Body of pancreas (tissue), 4 donors: Measurements from ENCODE around the gene GNAZ. TPM values are rescaled to one million over a fixed set of nuclear protein-coding genes. Genes with fewer than 3 reads are reported as not detected.

Experiments
- ATAC-seq: fragments of 150-250 bp; one replicate; pipeline ENCODE4 v1.9.1; 2016
- DNase-seq, 4 donors: peaks; one replicate each; pipeline ENCODE4 v3.0.0-alpha.2; 2019
- H3K27ac ChIP-seq, 4 donors: fragments of 200-600 bp; sonication (generic); 1 replicate in 3 of 4; 2 replicates in 1 of 4; pipeline versions ENCODE4 v1.5.1 to v1.6.1; 2016 to 2019; ENCODE audit warnings: mild to moderate bottlenecking in 1 of 4, mixed read lengths in 1 of 4, moderate library complexity in 1 of 4
- H3K27me3 ChIP-seq, 2 donors: fragments of 200-600 bp; sonication (generic); one replicate each; pipeline ENCODE4 v1.6.0; 2016; ENCODE audit warnings: mild to moderate bottlenecking in 1 of 2
- H3K36me3 ChIP-seq, 2 donors: fragments of 200-600 bp; sonication (generic); replicated peaks in 1 of 2; 2 replicates each; pipeline ENCODE4 v1.5.1; 2016; ENCODE audit warnings: low read depth in 2 of 2; ENCODE audit not compliant: insufficient read depth in 1 of 2
- H3K4me1 ChIP-seq: fragments of 200-600 bp; sonication (generic); one replicate; pipeline ENCODE4 v1.6.0; 2016
- H3K4me3 ChIP-seq, 2 donors: fragments of 200-600 bp; sonication (generic); 1 replicate in 1 of 2; 2 replicates in 1 of 2; pipeline ENCODE4 v1.5.1; 2016 to 2019
- H3K9me3 ChIP-seq, 3 donors: fragments of 200-600 bp; sonication (generic); 1 replicate in 2 of 3; 2 replicates in 1 of 3; pipeline ENCODE4 v1.5.1; 2016
- POLR2A ChIP-seq, 3 donors: fragments of 450-650 bp; IDR thresholded peaks; one replicate each; pipeline ENCODE4 v1.6.1; 2016; ENCODE audit warnings: antibody characterized with exemption in 3 of 3, mild to moderate bottlenecking in 2 of 3
- WGBS, 2 donors: methylation state at CpG; one replicate each; pipeline ENCODE4 v1.1.5; 2017; 5-methylcytosine and 5-hydroxymethylcytosine counted together
- intact Hi-C: fragments of 100-400 bp; cut with DNase I; formaldehyde crosslinking; loops from one replicate; pipeline ENCODE4 v1.15.1; 2023
- total RNA-seq, 2 donors: library from RNA; depleted of rRNA; stranded (reverse); fragments of >200 nt; gene quantifications; one replicate each; pipeline ENCODE4 v1.1.0, GENCODE V29; 2016
- TF ChIP-seq, protein P1 (sequence below), 7 experiments: fragments of 450-650 bp in 4 of 7; fragments of 200-600 bp in 3 of 7; sonication (generic) in 3 of 7; IDR thresholded peaks; one replicate each; pipeline ENCODE4 v1.5.1; 2016 to 2019; ENCODE audit warnings: antibody characterized with exemption in 7 of 7

The GNAZ gene
- total RNA-seq, 2 donors from 2014 or later, result 0.33 to 2.3 TPM

DNA sequence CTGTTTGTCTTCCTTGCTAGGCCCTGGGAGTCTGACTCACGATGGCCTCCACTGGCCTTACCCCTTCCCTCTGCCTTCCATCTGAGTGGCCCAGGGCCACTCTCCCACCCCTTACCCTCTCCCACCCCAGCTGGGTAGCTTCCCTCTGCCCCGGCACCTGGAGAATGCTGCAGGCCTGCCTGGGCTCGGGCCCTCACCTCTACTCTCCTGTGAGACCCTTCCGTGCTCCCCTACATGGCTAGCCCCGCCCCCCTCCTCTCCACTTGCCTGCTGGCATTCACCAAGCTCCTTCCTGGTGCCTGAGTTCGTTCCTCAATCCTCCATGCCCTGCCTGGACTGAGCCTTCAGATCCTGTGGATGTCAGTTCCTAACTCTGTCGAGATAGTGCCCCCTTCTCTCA, 83.7 kb downstream of the GNAZ start:
- DNase-seq (no peak), ATAC-seq (no peak)
- intact Hi-C loops, result no loop called here
- Histone ChIP-seq H3K27me3 (no peaks in the 10 kb centered on the region), H3K27ac (no peak overlapping the region), H3K9me3 (no peaks in the 10 kb centered on the region), H3K4me3 (no peak overlapping the region), H3K4me1 (no peaks in the 10 kb centered on the region), H3K36me3 (no peaks in the 10 kb centered on the region)
- 78 to 81% methylated on average over 6 to 7 of the region's 7 CpGs for WGBS, 2 donors
- TF ChIP-seq POLR2A (IDR thresholded peaks at IDR 0.05), result no peak
- TF ChIP-seq, protein P1, sequence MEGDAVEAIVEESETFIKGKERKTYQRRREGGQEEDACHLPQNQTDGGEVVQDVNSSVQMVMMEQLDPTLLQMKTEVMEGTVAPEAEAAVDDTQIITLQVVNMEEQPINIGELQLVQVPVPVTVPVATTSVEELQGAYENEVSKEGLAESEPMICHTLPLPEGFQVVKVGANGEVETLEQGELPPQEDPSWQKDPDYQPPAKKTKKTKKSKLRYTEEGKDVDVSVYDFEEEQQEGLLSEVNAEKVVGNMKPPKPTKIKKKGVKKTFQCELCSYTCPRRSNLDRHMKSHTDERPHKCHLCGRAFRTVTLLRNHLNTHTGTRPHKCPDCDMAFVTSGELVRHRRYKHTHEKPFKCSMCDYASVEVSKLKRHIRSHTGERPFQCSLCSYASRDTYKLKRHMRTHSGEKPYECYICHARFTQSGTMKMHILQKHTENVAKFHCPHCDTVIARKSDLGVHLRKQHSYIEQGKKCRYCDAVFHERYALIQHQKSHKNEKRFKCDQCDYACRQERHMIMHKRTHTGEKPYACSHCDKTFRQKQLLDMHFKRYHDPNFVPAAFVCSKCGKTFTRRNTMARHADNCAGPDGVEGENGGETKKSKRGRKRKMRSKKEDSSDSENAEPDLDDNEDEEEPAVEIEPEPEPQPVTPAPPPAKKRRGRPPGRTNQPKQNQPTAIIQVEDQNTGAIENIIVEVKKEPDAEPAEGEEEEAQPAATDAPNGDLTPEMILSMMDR (IDR thresholded peaks at IDR 0.05), result no peak

DNA sequence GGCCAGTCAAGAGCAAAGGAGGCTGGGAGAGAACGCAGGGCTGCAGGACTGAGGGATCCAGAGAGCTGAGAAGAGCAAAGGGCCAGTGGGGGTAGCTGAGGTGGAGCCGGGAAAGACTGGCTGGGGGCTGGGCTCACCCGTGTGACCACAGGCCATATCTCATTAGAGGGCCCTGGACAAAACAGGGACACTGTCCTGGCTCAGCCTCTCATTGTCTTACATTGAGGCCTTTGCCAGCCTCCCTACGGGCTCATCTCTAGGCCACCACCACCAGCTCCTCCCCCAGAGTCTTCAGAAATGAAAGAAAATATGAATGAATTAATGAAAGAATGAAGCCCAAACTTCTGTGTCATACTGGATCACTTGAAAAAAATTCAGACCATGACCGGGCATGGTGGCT, 84.1 kb downstream of the GNAZ start:
- Histone ChIP-seq H3K4me1 (no peaks in the 10 kb centered on the region), H3K27ac (no peak overlapping the region), H3K27me3 (no peaks in the 10 kb centered on the region), H3K9me3 (no peaks in the 10 kb centered on the region), H3K36me3 (no peaks in the 10 kb centered on the region), H3K4me3 (no peak overlapping the region)
- intact Hi-C loops, result no loop called here
- no peak for TF ChIP-seq POLR2A (IDR thresholded peaks at IDR 0.05)
- TF ChIP-seq, protein P1 (IDR thresholded peaks at IDR 0.05), result no peak
- DNase-seq (no peak), ATAC-seq (no peak)
- 83 to 88% methylated on average over 5 of the region's 5 CpGs for WGBS, 2 donors

DNA sequence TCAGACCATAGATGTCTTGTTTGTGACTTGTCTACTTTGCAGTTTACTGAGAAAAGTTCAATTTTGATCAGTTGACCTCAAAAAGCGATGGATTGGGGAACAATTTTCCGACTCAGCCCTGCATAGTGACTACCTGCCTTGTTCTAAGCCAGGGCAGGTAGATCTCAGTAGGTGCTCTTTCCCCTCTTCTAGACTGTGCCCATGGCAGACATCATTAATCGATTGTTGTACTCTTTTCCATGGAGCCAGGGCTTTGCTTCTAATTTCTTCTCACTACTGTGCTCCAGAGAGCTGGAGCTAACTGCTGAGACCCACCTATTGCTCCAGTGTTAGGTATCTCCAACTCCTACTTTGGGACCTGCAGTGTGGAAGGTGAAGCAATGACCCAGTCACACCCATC, 84.8 kb downstream of the GNAZ start:
- DNase-seq (no peak), ATAC-seq (no peak)
- Histone ChIP-seq H3K9me3 (no peaks in the 10 kb centered on the region), H3K36me3 (no peaks in the 10 kb centered on the region), H3K4me3 (no peak overlapping the region), H3K4me1 (no peaks in the 10 kb centered on the region), H3K27ac (no peak overlapping the region), H3K27me3 (no peaks in the 10 kb centered on the region)
- 90 to 98% methylated on average over 3 of the region's 3 CpGs for WGBS, 2 donors
- intact Hi-C loops, result no loop called here
- no peak for TF ChIP-seq POLR2A (IDR thresholded peaks at IDR 0.05)
- TF ChIP-seq, protein P1 (IDR thresholded peaks at IDR 0.05), result no peak

DNA sequence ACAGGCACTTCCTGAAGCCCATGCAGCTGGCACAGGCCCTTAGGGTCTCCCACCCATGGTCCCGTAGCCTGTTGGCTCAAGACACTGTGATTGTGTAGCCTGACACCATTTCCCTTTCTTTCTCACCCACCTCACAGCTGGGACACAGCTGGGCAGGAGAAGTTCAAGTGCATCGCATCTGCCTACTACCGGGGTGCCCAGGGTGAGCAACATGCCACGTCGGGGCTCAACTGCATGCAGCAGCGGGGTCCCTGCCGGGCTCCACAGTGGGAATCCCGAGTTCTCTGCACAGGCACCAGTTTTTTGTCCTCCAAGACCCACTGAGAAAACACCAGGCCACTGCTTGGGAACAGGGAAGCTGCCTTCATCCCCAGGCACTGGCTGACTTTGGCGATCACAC, 85.5 kb downstream of the GNAZ start:
- Histone ChIP-seq H3K9me3 (no peaks in the 10 kb centered on the region), H3K27me3 (no peaks in the 10 kb centered on the region), H3K4me1 (no peaks in the 10 kb centered on the region), H3K4me3 (no peak overlapping the region), H3K27ac (no peak overlapping the region), H3K36me3 (no peaks in the 10 kb centered on the region)
- 83 to 90% methylated on average over 2 to 9 of the region's 9 CpGs for WGBS, 2 donors
- DNase-seq, result no peak
- TF ChIP-seq, protein P1 (IDR thresholded peaks at IDR 0.05), result no peak
- no peak for TF ChIP-seq POLR2A (IDR thresholded peaks at IDR 0.05)
- no peak for ATAC-seq
- intact Hi-C loops, result no loop called here

DNA sequence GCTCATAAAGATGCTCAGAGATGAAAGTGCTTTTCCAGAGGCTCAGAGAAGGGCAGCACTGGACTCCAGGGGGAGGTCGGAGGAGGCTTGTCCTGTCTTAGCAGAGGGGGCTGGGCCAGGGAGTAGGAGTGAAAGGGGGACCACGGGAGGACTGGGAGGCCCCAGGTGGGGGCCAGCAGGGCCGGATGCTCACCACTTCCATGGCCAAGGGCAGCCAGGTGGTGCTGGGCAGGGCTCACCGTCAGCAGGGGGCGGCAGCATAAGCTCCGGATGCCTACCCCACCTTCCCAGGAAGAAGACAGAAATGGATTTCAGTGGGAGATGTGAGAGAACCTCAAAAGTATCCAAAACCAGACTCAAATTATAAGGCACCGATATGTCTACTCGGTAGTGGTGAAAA, 86.0 kb downstream of the GNAZ start:
- intact Hi-C loops, result no loop called here
- Histone ChIP-seq H3K4me3 (no peak overlapping the region), H3K9me3 (no peaks in the 10 kb centered on the region), H3K36me3 (no peaks in the 10 kb centered on the region), H3K4me1 (no peaks in the 10 kb centered on the region), H3K27me3 (no peaks in the 10 kb centered on the region), H3K27ac (no peak overlapping the region)
- DNase-seq (no peak), ATAC-seq (no peak)
- 41 to 58% methylated on average over 4 to 8 of the region's 8 CpGs for WGBS, 2 donors
- TF ChIP-seq POLR2A (IDR thresholded peaks at IDR 0.05), result no peak
- TF ChIP-seq, protein P1 (IDR thresholded peaks at IDR 0.05), result no peak
